Astrocyte (in vitro differentiated cells and primary cell): ENCODE results near the gene ERAL1.

Experiments used
- EZH2 ChIP-seq: IDR thresholded peaks from 2 replicates; pipeline ENCODE4 v1.6.1; 2012; ENCODE audit warnings: mild to moderate bottlenecking, low read length, inconsistent platforms; ENCODE audit not compliant: insufficient read depth
- TF ChIP-seq, protein P1 (sequence below): IDR thresholded peaks from 2 replicates; pipeline ENCODE4 v1.5.1; 2011; ENCODE audit warnings: low read depth, mild to moderate bottlenecking, inconsistent platforms, low read length, moderate library complexity; ENCODE audit not compliant: insufficient read depth

GRCh38 chr17:28816540-28816939 is 38.3 kb upstream of the ERAL1 start:
- no peak for TF ChIP-seq EZH2
- TF ChIP-seq, protein P1, sequence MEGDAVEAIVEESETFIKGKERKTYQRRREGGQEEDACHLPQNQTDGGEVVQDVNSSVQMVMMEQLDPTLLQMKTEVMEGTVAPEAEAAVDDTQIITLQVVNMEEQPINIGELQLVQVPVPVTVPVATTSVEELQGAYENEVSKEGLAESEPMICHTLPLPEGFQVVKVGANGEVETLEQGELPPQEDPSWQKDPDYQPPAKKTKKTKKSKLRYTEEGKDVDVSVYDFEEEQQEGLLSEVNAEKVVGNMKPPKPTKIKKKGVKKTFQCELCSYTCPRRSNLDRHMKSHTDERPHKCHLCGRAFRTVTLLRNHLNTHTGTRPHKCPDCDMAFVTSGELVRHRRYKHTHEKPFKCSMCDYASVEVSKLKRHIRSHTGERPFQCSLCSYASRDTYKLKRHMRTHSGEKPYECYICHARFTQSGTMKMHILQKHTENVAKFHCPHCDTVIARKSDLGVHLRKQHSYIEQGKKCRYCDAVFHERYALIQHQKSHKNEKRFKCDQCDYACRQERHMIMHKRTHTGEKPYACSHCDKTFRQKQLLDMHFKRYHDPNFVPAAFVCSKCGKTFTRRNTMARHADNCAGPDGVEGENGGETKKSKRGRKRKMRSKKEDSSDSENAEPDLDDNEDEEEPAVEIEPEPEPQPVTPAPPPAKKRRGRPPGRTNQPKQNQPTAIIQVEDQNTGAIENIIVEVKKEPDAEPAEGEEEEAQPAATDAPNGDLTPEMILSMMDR: no peak
